ENCODE measurements around the gene VKORC1. TPM values are rescaled to one million over a fixed set of nuclear protein-coding genes. Genes with fewer than 3 reads are reported as not detected.

The VKORC1 gene
- polyA plus RNA-seq, 2 of the 4 experiments (the other 2 are of a cell fraction), result 94.2 to 101 TPM

- no peak for TF ChIP-seq ZNF302 (CRISPR knock-in tag; IDR thresholded peaks at IDR 0.05)
- no peak for TF ChIP-seq CHD2 (IDR thresholded peaks at IDR 0.05; ENCODE audit: low read length, partially characterized antibody)
- no peak for TF ChIP-seq USF2 (IDR thresholded peaks at IDR 0.05)
- TF ChIP-seq TFCP2L1 (CRISPR knock-in tag; IDR thresholded peaks at IDR 0.05), result no peak
- no peak for TF ChIP-seq ZFP36 (IDR thresholded peaks at IDR 0.05; ENCODE audit: borderline replicate concordance, partially characterized antibody)
- no peak for TF ChIP-seq MAFK (IDR thresholded peaks at IDR 0.05; ENCODE audit: partially characterized antibody)
- TF ChIP-seq BCL3 (IDR thresholded peaks at IDR 0.05), result no peak
Observed at GRCh38 chr16:31112711-31113110, 18.1 kb upstream of the VKORC1 start (continued).

GRCh38 chr16:31111881-31112466, 17.4 kb upstream of the VKORC1 start:
- FAIRE-seq (no peak), ATAC-seq (no peak), DNase-seq (ENCODE audit: low read depth in 1 of 2, low spot score in 1 of 2) (no peak)
- Histone ChIP-seq H3K4me3 (no peak overlapping the region), H3K9me3 (no peaks in the 10 kb centered on the region), H3K4me2 (no peak overlapping the region), H3K4me1 (peaks cover 16% of the 10 kb centered on the region; the same call in 2 of the 3 replicates), H3K27ac (no peak overlapping the region)
- TF ChIP-seq ZNF302 (CRISPR knock-in tag; IDR thresholded peaks at IDR 0.05) (no peak), KDM1A (IDR thresholded peaks at IDR 0.05; ENCODE audit: low read depth) (no peak), JUN (IDR thresholded peaks at IDR 0.05) (no peak), ELK1 (IDR thresholded peaks at IDR 0.05; ENCODE audit: low read depth, low read length) (no peak), RARB (CRISPR knock-in tag; IDR thresholded peaks at IDR 0.05) (no peak), EHF (CRISPR knock-in tag; IDR thresholded peaks at IDR 0.05) (no peak), MAX (IDR thresholded peaks at IDR 0.05) (no peak), NPAS2 (CRISPR knock-in tag; IDR thresholded peaks at IDR 0.05; ENCODE audit: borderline replicate concordance) (no peak), HOXB5 (CRISPR knock-in tag; IDR thresholded peaks at IDR 0.05) (no peak), MYC (IDR thresholded peaks at IDR 0.05; ENCODE audit: borderline replicate concordance, low read length) (no peak), POLR2A (IDR thresholded peaks at IDR 0.05; ENCODE audit: low read length) (no peak), HEYL (CRISPR knock-in tag; IDR thresholded peaks at IDR 0.05) (no peak), E2F6 (IDR thresholded peaks at IDR 0.05; ENCODE audit: borderline replicate concordance, low read depth) (no peak), BCL3 (IDR thresholded peaks at IDR 0.05) (no peak), RNF2 (IDR thresholded peaks at IDR 0.05; ENCODE audit: borderline replicate concordance, low read depth) (no peak), RAD21 (conservative IDR thresholded peaks at IDR 0.05 in 1 of 2, IDR thresholded peaks at IDR 0.05 in 1 of 2) (no peak), NR3C1 (IDR thresholded peaks at IDR 0.05) (no peak), TP53 (CRISPR knock-in tag; IDR thresholded peaks at IDR 0.05) (no peak)
- ChIA-PET CTCF (interaction anchor here (0.8 to 20.3 kb wide), 4 partner anchors 9 to 331 kb away, joined by 3 to 166 read pairs (median 10); partner anchors contain the start of gene ZNF843), POLR2A (no interaction called here)
- WGBS (ENCODE audit: missing lambda C conversion rate), result 96% methylated on average over 10 of the region's 23 CpGs
